Duodenal mucosa (tissue), 2 donors: ENCODE results near the gene KRTAP5-10.
"Not testable (repeated sequence)": the region's sequence is repeated elsewhere in the genome, so short reads cannot be mapped to it uniquely, and the experiment has no call there.

Source experiments
- H3K27ac ChIP-seq: one replicate; pipeline ENCODE4 v1.7.0; 2013; ENCODE audit warnings: low read depth, low read length
- H3K27me3 ChIP-seq, 2 donors: one replicate each; pipeline ENCODE4 v1.7.0; 2013; ENCODE audit warnings: low read length in 2 of 2, control low read depth in 1 of 2; ENCODE audit not compliant: insufficient read depth in 2 of 2, control insufficient read depth in 1 of 2
- H3K36me3 ChIP-seq, 2 donors: one replicate each; pipeline ENCODE4 v1.7.0; 2013; ENCODE audit warnings: low read length in 2 of 2, control low read depth in 1 of 2; ENCODE audit not compliant: insufficient read depth in 2 of 2, control insufficient read depth in 1 of 2
- H3K4me1 ChIP-seq, 2 donors: one replicate each; pipeline ENCODE4 v1.7.0; 2013; ENCODE audit warnings: low read length in 2 of 2, control low read depth in 1 of 2; ENCODE audit not compliant: insufficient read depth in 2 of 2, control insufficient read depth in 1 of 2
- H3K4me3 ChIP-seq, 2 donors: one replicate each; pipeline ENCODE4 v1.7.0; 2013; ENCODE audit warnings: low read length in 2 of 2, low read depth in 1 of 2
- H3K9ac ChIP-seq, 2 donors: one replicate each; pipeline ENCODE4 v1.7.0; 2013; ENCODE audit warnings: low read length in 2 of 2, low read depth in 1 of 2
- H3K9me3 ChIP-seq, 2 donors: one replicate each; pipeline ENCODE4 v1.7.0; 2013; ENCODE audit warnings: low read length in 2 of 2, control low read depth in 1 of 2; ENCODE audit not compliant: control insufficient read depth in 1 of 2

KRTAP5-10 gene

DNA sequence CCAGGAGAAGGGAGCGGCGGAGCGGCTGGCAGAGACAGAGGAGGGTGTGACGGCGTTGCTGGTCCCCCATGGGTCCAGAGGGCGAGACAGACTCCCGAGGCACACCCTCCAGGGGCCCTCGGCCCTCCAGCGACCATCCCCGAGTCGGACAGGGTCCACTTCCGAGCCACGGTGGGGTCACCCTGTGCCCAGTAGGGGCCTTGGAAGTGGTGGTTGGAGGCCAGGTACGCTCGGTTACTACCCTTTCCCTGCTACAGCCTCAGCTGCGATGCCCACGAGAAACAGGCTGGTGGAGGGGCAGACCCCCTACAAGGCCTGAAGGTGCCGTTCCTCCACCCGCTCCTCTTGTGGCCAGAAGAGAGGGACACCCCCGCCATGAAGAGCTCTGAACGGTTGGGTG lies 42.9 kb downstream of the KRTAP5-10 start:
- H3K36me3 ChIP-seq, H3K27ac ChIP-seq, H3K27me3 ChIP-seq, H3K4me3 ChIP-seq, H3K9me3 ChIP-seq, H3K9ac ChIP-seq, H3K4me1 ChIP-seq: not testable (repeated sequence)

DNA sequence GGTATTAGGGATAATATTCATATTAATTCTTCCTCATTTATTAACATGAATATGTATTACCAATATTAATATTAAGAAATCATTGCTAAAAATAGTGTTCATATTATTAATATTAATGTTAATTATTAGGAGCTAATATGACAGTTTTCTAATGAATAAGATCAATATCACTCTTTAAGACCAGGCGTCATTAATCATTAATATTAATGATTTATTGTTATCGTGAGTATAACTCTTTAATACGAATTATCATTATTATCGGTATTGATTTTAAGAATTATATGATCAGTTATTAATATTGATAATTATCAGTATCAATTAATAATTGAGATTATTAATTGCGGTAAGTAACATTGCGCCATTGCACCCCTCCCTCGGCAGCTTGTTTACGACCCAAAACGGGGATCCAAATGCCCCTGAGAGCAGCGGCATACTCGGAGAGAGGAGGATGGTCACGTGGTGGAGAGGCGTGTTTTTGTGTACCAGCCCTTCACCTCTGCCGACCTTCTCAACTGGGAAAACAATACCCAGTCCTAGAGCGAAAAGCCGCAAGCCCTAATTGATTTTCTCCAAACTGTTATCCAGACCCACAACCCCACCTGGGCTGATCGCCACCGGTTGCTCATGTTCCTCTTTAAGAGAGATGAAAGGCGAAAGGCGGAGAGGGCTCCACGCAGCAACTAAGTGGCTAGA lies 46.0 kb downstream of the KRTAP5-10 start:
- not testable (repeated sequence) for H3K27ac ChIP-seq, H3K9me3 ChIP-seq, H3K36me3 ChIP-seq, H3K27me3 ChIP-seq, H3K4me3 ChIP-seq, H3K4me1 ChIP-seq, H3K9ac ChIP-seq

DNA sequence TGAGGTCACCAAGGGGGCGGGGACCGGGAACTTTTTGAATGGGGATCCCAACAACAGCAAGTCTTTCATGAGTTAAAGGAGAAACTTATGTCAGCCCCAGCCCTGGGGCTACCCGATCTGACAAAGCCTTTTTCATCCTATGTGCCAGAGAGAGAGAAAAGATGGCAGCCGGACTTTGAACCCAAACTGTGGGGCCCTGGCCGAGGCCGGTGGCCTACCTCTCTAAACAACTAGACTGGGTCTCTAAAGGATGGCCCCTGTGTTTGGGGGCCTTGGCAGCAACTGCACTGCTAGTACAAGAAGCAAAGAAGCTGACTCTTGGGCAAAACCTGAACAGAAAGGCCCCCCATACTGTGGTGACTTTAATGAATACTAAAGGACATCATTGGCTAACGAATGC lies 48.6 kb downstream of the KRTAP5-10 start:
- not testable (repeated sequence) for H3K36me3 ChIP-seq, H3K4me3 ChIP-seq, H3K9me3 ChIP-seq, H3K4me1 ChIP-seq, H3K27me3 ChIP-seq, H3K9ac ChIP-seq, H3K27ac ChIP-seq

DNA sequence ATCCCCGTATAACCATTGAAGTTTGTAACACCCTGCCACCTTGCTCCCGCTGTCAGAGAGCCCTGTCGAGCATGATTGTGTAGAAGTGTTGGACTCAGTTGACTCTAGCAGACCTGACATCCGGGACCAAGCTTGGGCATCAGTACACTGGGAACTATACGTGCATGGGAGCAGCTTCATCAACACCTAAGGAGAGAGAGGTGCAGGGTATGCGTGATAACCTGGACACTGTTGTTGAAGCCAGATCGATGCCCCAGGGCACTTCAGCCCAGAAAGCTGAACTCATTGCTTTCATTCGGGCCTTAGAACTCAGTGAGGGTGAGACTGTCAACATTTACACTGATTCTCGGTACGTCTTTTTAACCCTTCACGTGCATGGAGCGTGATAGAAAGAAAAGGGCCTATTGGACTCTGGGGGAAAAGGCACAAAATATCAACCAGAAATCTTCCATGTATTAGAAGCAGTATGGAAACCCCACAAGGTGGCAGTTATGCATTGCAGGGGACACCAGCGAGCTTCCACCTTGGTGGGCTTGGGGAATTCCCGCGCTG lies 49.1 kb downstream of the KRTAP5-10 start:
- not testable (repeated sequence) for H3K4me1 ChIP-seq, H3K27me3 ChIP-seq, H3K27ac ChIP-seq, H3K9me3 ChIP-seq, H3K36me3 ChIP-seq, H3K9ac ChIP-seq, H3K4me3 ChIP-seq

DNA sequence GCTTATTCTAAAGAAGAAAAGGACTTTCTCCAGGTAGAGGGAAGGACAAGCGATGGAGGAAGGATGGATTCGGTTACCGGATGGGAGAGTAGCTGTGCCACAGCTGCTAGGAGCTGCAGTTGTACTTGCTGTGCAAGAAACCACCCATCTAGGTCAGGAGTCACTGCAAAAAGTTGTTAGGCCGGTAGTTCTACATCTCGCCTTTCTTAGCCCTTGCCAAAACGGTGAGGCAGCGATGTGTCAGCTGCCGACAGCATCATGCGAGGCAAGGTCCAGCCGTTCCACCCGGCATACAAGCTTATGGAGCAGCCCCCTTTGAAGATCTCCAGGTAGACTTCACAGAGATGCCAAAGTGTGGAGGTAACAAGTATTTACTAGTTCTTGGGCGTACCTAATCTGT lies 49.6 kb downstream of the KRTAP5-10 start:
- not testable (repeated sequence) for H3K27ac ChIP-seq

More for the DNA sequence above, 49.6 kb downstream of the KRTAP5-10 start:
- H3K9me3 ChIP-seq, H3K4me1 ChIP-seq, H3K9ac ChIP-seq, H3K4me3 ChIP-seq, H3K36me3 ChIP-seq, H3K27me3 ChIP-seq: not testable (repeated sequence)
